DND-41 (cell line): ENCODE data around the gene DOCK3.

Source experiments
- ATAC-seq: fragments of 200-7000 bp; cut with Tn5 transposase; 3 replicates; pipeline ENCODE4 v1.9.1; 2021; ENCODE audit warnings: low read depth; ENCODE audit not compliant: insufficient read depth
- DNase-seq: peaks from one replicate; pipeline ENCODE4 v3.0.0-alpha.2; 2020
- H2AFZ ChIP-seq: 2 replicates; pipeline ENCODE4 v1.6.0; 2012; ENCODE audit warnings: low read depth, low read length
- H3K27ac ChIP-seq: 2 replicates; pipeline ENCODE4 v1.5.1; 2012; ENCODE audit warnings: low read length, inconsistent platforms
- H3K27me3 ChIP-seq: fragments of 200-600 bp; sonication (generic); 2 replicates; pipeline ENCODE4 v1.6.0; 2012; ENCODE audit warnings: low read length, mild to moderate bottlenecking, inconsistent platforms; ENCODE audit not compliant: insufficient read depth, poor library complexity
- H3K36me3 ChIP-seq: 2 replicates; pipeline ENCODE4 v1.5.1; 2012; ENCODE audit warnings: low read length, inconsistent platforms; ENCODE audit not compliant: insufficient read depth
- H3K4me1 ChIP-seq: 2 replicates; pipeline ENCODE4 v1.5.1; 2012; ENCODE audit warnings: mild to moderate bottlenecking, low read length; ENCODE audit not compliant: insufficient read depth
- H3K4me2 ChIP-seq: 2 replicates; pipeline ENCODE4 v1.6.0; 2012; ENCODE audit warnings: mild to moderate bottlenecking, moderate library complexity, low read length, inconsistent platforms; ENCODE audit not compliant: insufficient read depth
- H3K4me3 ChIP-seq, 2 experiments: fragments of 200-600 bp in 1 of 2; shearing (Covaris generic) in 1 of 2; 2 replicates each; pipeline ENCODE4 v1.5.1; 2012 to 2016; ENCODE audit warnings: inconsistent platforms in 2 of 2, low read length in 2 of 2, mild to moderate bottlenecking in 2 of 2, low read depth in 1 of 2, moderate library complexity in 1 of 2
- H3K79me2 ChIP-seq: 2 replicates; pipeline ENCODE4 v1.6.0; 2012; ENCODE audit warnings: low read length, inconsistent platforms; ENCODE audit not compliant: insufficient read depth
- H3K9ac ChIP-seq: 2 replicates; pipeline ENCODE4 v1.6.0; 2012; ENCODE audit warnings: low read depth, mild to moderate bottlenecking, inconsistent platforms, low read length, moderate library complexity
- H3K9me3 ChIP-seq: 2 replicates; pipeline ENCODE4 v1.5.1; 2012; ENCODE audit warnings: low read length, moderate library complexity, mild to moderate bottlenecking, inconsistent platforms; ENCODE audit not compliant: insufficient read depth, severe bottlenecking
- H4K20me1 ChIP-seq: 2 replicates; pipeline ENCODE4 v1.6.0; 2012; ENCODE audit warnings: low read length; ENCODE audit not compliant: insufficient read depth
- CTCF ChIP-seq: IDR thresholded peaks from 2 replicates; pipeline ENCODE4 v1.5.1; 2012; ENCODE audit warnings: borderline replicate concordance, low read length, moderate library complexity, mild to moderate bottlenecking; ENCODE audit not compliant: poor library complexity, severe bottlenecking; ENCODE audit errors: extremely low read depth
- EZH2 ChIP-seq: IDR thresholded peaks from 3 replicates; pipeline ENCODE4 v1.6.1; 2012; ENCODE audit warnings: borderline replicate concordance, low read depth, mild to moderate bottlenecking, moderate library complexity, low read length, inconsistent platforms; ENCODE audit not compliant: severe bottlenecking

DOCK3 gene

GRCh38 chr3:51426921-51427320 lies 752.2 kb downstream of the DOCK3 start:
- no peaks in the 10 kb centered on the region for H3K4me1 ChIP-seq
- no peak overlapping the region for H3K9ac ChIP-seq
- no peaks in the 10 kb centered on the region for H3K9me3 ChIP-seq
- H3K27ac ChIP-seq: no peak overlapping the region
- no peaks in the 10 kb centered on the region for H3K27me3 ChIP-seq
- ATAC-seq: no peak
- no peak overlapping the region for H3K4me2 ChIP-seq
- no peak for TF ChIP-seq CTCF
- TF ChIP-seq EZH2: no peak
- H3K79me2 ChIP-seq: no peaks in the 10 kb centered on the region
- peaks cover 83% of the 10 kb centered on the region for H3K36me3 ChIP-seq
- no peak overlapping the region for H3K4me3 ChIP-seq
- no peak overlapping the region for H2AFZ ChIP-seq
- no peak for DNase-seq
- no peaks in the 10 kb centered on the region for H4K20me1 ChIP-seq

DNA sequence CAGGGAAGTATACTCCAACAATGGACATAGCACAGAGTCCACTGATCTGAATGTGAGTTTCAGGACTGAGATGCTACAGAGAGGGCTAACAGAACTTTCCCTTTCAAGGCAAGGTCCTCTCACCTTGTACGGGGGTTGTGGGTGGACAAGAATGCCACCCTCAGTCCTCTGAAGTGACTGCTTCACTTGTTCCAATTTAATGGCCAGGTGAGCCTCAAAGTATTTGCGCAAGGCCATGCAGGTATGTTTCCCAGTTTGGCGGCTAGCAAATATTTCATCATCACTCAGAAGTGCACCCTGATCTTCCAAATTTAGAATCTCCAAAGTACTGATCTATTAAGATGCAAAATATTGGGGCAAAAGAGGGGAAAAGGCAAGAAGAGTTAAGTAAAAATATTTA lies 754.4 kb downstream of the DOCK3 start:
- ATAC-seq (no peak), DNase-seq (no peak)
- no peak overlapping the region for H3K4me3 ChIP-seq
- H3K79me2 ChIP-seq: peaks cover 2% of the 10 kb centered on the region; the same call in 1 of the 2 replicates
- H3K4me1 ChIP-seq: no peaks in the 10 kb centered on the region
- no peak overlapping the region for H2AFZ ChIP-seq
- no peak overlapping the region for H3K4me2 ChIP-seq
- H3K27me3 ChIP-seq: no peaks in the 10 kb centered on the region
- no peaks in the 10 kb centered on the region for H3K9me3 ChIP-seq
- H3K9ac ChIP-seq: no peak overlapping the region
- H3K36me3 ChIP-seq: peaks cover 85% of the 10 kb centered on the region
- H4K20me1 ChIP-seq: no peaks in the 10 kb centered on the region
- TF ChIP-seq EZH2 (no peak), CTCF (no peak)
- H3K27ac ChIP-seq: no peak overlapping the region
